ENCODE measurements around the gene PPP1R16B. TPM values are rescaled to one million over a fixed set of nuclear protein-coding genes. Genes with fewer than 3 reads are reported as not detected.

PPP1R16B gene
- total and polyA plus RNA-seq, 11 donors: 1.9 to 12.2 (median 6.9) TPM

GRCh38 chr20:38800882-38801281 is 4.6 kb upstream of the PPP1R16B start:
- no peaks in the 10 kb centered on the region for H3K36me3 ChIP-seq
- TF ChIP-seq CTCF (IDR thresholded peaks at IDR 0.05): no peak
- no peak for TF ChIP-seq POLR2A (IDR thresholded peaks at IDR 0.05)
- H3K4me1 ChIP-seq: peaks cover 0 to 35% (median 18%) of the 10 kb centered on the region in 12 donors
- 92 to 97% (median 95%) methylated on average over 3 of the region's 3 CpGs for WGBS, 4 donors
- DNase-seq (no peak), ATAC-seq (no peak)
- intact Hi-C loops (cut with DNase I): loop anchor here in 3 of 10 donors (10.0 kb wide), 3 partner anchors 74 to 94 kb away; no protein-coding TSS in a partner anchor
- H3K9me3 ChIP-seq: no peaks in the 10 kb centered on the region
- peaks cover 0 to 6% (median 3%) of the 10 kb centered on the region in 9 donors for H3K27me3 ChIP-seq
- H3K4me3 ChIP-seq: no peak overlapping the region
- H3K27ac ChIP-seq: peak overlapping the region in 1 of 12 donors; percentile 62

GRCh38 chr20:38804221-38804620 is 1.3 kb upstream of the PPP1R16B start:
- DNase-seq: no peak
- no peaks in the 10 kb centered on the region for H3K9me3 ChIP-seq
- no peak for ATAC-seq
- peaks cover 0 to 53% (median 33%) of the 10 kb centered on the region in 12 donors for H3K4me1 ChIP-seq
- peaks cover 3 to 33% (median 17%) of the 10 kb centered on the region in 9 donors for H3K27me3 ChIP-seq
- H3K4me3 ChIP-seq: no peak overlapping the region
- TF ChIP-seq CTCF (IDR thresholded peaks at IDR 0.05): no peak
- no peak for TF ChIP-seq POLR2A (IDR thresholded peaks at IDR 0.05)
- no peaks in the 10 kb centered on the region for H3K36me3 ChIP-seq
- H3K27ac ChIP-seq: peak overlapping the region; percentile 69 to 90 (median 86)
- 63 to 78% (median 67%) methylated on average over 3 of the region's 3 CpGs for WGBS, 4 donors
- intact Hi-C loops (cut with DNase I): loop anchor here in 3 of 10 donors (10.0 kb wide), 3 partner anchors 71 to 91 kb away; no protein-coding TSS in a partner anchor

- no peaks in the 10 kb centered on the region for H3K9me3 ChIP-seq
- H3K27ac ChIP-seq: peak overlapping the region; percentile 69 to 90 (median 86)
- H3K4me3 ChIP-seq: peak overlapping the region; percentile 68 to 98 (median 76)
- H3K36me3 ChIP-seq: no peaks in the 10 kb centered on the region
- ATAC-seq (peak; percentile 8 to 75 (median 26)), DNase-seq (peak in 3 of 5 donors; percentile 30 to 70 (median 44))
- peaks cover 0 to 53% (median 32%) of the 10 kb centered on the region in 12 donors for H3K4me1 ChIP-seq
- peaks cover 3 to 33% (median 17%) of the 10 kb centered on the region in 9 donors for H3K27me3 ChIP-seq
- WGBS, 4 donors: 42 to 50% (median 47%) methylated on average over 17 to 18 of the region's 18 CpGs
- no peak for TF ChIP-seq POLR2A (IDR thresholded peaks at IDR 0.05)
- TF ChIP-seq CTCF (IDR thresholded peaks at IDR 0.05): no peak
- intact Hi-C loops (cut with DNase I): loop anchor here in 7 of 10 donors (5.0 to 10.0 kb wide), 5 partner anchors 70 to 90 kb away; no protein-coding TSS in a partner anchor
These were observed 605 bp upstream of the PPP1R16B start for GRCh38 chr20:38804682-38805501.

All from heart left ventricle (tissue), 16 donors.